ENCODE results near the gene TBL3. TPM values are rescaled to one million over a fixed set of nuclear protein-coding genes. Genes with fewer than 3 reads are reported as not detected.

TBL3 gene
- total RNA-seq, 1 experiment from 2014 or later = 68.9 TPM

DNA sequence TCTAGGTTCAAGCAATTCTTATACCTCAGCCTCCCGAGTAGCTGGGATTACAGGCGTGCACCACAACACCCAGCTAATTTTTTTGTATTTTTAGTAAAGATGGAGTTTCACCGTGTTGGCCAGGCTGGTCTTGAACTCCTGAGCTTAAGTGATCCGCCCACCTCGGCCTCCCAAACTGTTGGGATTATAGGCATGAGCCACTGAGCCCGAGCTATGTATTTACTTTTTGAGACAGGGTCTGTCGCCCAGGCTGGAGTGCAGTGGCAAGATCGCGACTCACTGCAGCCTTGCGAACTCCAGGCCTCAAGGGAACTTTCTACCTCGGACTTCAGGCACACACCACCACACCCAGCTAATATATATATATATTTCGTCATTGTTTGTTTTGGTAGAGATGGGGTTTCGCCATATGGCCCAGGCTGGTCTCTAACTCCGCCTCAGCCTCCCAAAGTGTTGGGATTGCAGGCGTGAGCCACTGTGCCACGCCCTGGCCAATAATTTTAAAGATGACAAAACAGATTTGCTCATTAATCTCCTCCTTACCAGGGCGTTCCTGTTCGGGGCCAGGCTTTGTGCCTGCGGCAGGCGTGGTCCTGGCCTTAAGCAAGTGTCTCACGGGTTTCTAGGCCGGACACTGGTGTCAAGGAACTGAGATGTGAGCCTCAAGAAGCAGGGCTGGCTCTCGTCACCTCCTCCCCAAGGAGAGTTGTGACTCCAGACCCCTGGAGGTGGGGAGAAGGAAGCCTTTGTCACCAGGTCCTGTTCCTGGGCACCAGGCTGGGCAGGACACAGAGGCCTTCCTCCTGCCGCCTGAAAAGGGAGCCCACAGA lies 43.5 kb downstream of the TBL3 start:
- POLR2A ChIA-PET = interaction anchor here (1.0 kb wide), 2 partner anchors 11 to 140 kb away, joined by 3 to 5 read pairs; partner anchors contain the start of gene TRAF7
- H3K4me3 ChIP-seq (replicated peaks in 1 of 2; ENCODE audit: low read depth in 1 of 2, low read length in 2 of 2) = peak overlapping the region in 1 of 2 experiments; percentile 39; a peak in 2 of 4 replicates
- no peak; the same call in 1 of the 2 replicates for TF ChIP-seq POLR2AphosphoS5 (IDR thresholded peaks at IDR 0.05; ENCODE audit: low read depth, low read length)
- TF ChIP-seq JUND (IDR thresholded peaks at IDR 0.05) = no peak
- peak; percentile 18; the same call in 1 of the 2 replicates for TF ChIP-seq ZFX (IDR thresholded peaks at IDR 0.05)
- no peak for TF ChIP-seq YY1 (IDR thresholded peaks at IDR 0.05; ENCODE audit: extremely low read depth, insufficient replicate concordance, low read depth, low read length)
- H3K27ac ChIP-seq (ENCODE audit: low read depth, low read length) = peak overlapping the region; percentile 55
- H3K9ac ChIP-seq (ENCODE audit: low read length) = peak overlapping the region; percentile 53
- ATAC-seq (peak; percentile 55), DNase-seq (ENCODE audit: low read depth, low spot score) (peak; percentile 68)
- no TSS peak for BruUV-seq (replicated peaks)
- no peak overlapping the region for H2AFZ ChIP-seq (ENCODE audit: low read depth, low read length, poor library complexity, severe bottlenecking)
- intact Hi-C loops (cut with micrococcal nuclease) = no loop called here
- H3K4me2 ChIP-seq (ENCODE audit: low read length) = peak overlapping the region; percentile 64
- no peaks in the 10 kb centered on the region for H4K20me1 ChIP-seq (ENCODE audit: insufficient read depth)
- CTCF ChIA-PET = interaction anchor here (0.7 to 1.3 kb wide), 4 partner anchors 11 to 220 kb away, joined by 3 read pairs; partner anchors contain the start of gene SYNGR3
- H3K9me2 ChIP-seq (ENCODE audit: insufficient read depth) = no peaks in the 10 kb centered on the region
- no peaks in the 10 kb centered on the region for H3K27me3 ChIP-seq (ENCODE audit: insufficient read depth, low read length)
- H3K4me1 ChIP-seq (ENCODE audit: control insufficient read depth in 1 of 2, insufficient read depth in 2 of 2, low read length in 2 of 2) = peaks cover 24 to 41% of the 10 kb centered on the region in 2 experiments
- RAD21 ChIA-PET (ENCODE audit: low non-redundant PET in 1 of 2, low total read pairs in 2 of 2, uncharacterized antibody in 2 of 2, unreplicated experiment in 2 of 2) = no interaction called here
- no peaks in the 10 kb centered on the region for H3K36me3 ChIP-seq (ENCODE audit: control insufficient read depth in 1 of 2, insufficient read depth in 2 of 2, low read length in 2 of 2)
- H3K9me3 ChIP-seq (ENCODE audit: control insufficient read depth in 1 of 2, insufficient read depth in 1 of 2, low read depth in 1 of 2, low read length in 2 of 2) = no peaks in the 10 kb centered on the region
- H3K79me2 ChIP-seq (ENCODE audit: insufficient read depth, low read length) = peaks cover 7% of the 10 kb centered on the region

- ATAC-seq (no peak), DNase-seq (ENCODE audit: low read depth, low spot score) (no peak)
- RAD21 ChIA-PET (ENCODE audit: low non-redundant PET in 1 of 2, low total read pairs in 2 of 2, uncharacterized antibody in 2 of 2, unreplicated experiment in 2 of 2) = no interaction called here
- intact Hi-C loops (cut with micrococcal nuclease) = no loop called here
- POLR2A ChIA-PET = interaction anchor here (0.7 kb wide), 1 partner anchor 139 kb away, joined by 3 read pairs; the partner anchor contains the start of gene TRAF7
- Histone ChIP-seq H3K27ac (ENCODE audit: low read depth, low read length) (peak overlapping the region; percentile 55), H3K27me3 (ENCODE audit: insufficient read depth, low read length) (no peaks in the 10 kb centered on the region), H3K9me2 (ENCODE audit: insufficient read depth) (no peaks in the 10 kb centered on the region), H3K4me3 (replicated peaks in 1 of 2; ENCODE audit: low read depth in 1 of 2, low read length in 2 of 2) (no peak overlapping the region; a peak in 1 of 4 replicates), H3K4me1 (ENCODE audit: control insufficient read depth in 1 of 2, insufficient read depth in 2 of 2, low read length in 2 of 2) (peaks cover 21 to 39% of the 10 kb centered on the region in 2 experiments), H3K9me3 (ENCODE audit: control insufficient read depth in 1 of 2, insufficient read depth in 1 of 2, low read depth in 1 of 2, low read length in 2 of 2) (no peaks in the 10 kb centered on the region), H3K9ac (ENCODE audit: low read length) (peak overlapping the region; percentile 53), H2AFZ (ENCODE audit: low read depth, low read length, poor library complexity, severe bottlenecking) (no peak overlapping the region), H3K79me2 (ENCODE audit: insufficient read depth, low read length) (peaks cover 8% of the 10 kb centered on the region; the same call in 1 of the 2 replicates), H4K20me1 (ENCODE audit: insufficient read depth) (no peaks in the 10 kb centered on the region), H3K36me3 (ENCODE audit: control insufficient read depth in 1 of 2, insufficient read depth in 2 of 2, low read length in 2 of 2) (no peaks in the 10 kb centered on the region), H3K4me2 (ENCODE audit: low read length) (peak overlapping the region; percentile 64)
- TSS peak; percentile 59 for BruUV-seq (replicated peaks)
- CTCF ChIA-PET = interaction anchor here (0.6 to 1.6 kb wide), 5 partner anchors 12 to 124 kb away, joined by 3 to 12 read pairs (median 3); no protein-coding TSS in a partner anchor
- TF ChIP-seq POLR2A (IDR thresholded peaks at IDR 0.05; ENCODE audit: borderline replicate concordance, extremely low read depth, insufficient read depth, insufficient read length) (no peak), ZBTB33 (IDR thresholded peaks at IDR 0.05; ENCODE audit: extremely low read depth, insufficient replicate concordance, low read length) (no peak), SIN3A (IDR thresholded peaks at IDR 0.05; ENCODE audit: low read depth) (no peak), TCF7L2 (IDR thresholded peaks at IDR 0.05; ENCODE audit: borderline replicate concordance, extremely low read depth, insufficient read depth, insufficient read length) (no peak), ZNF274 (IDR thresholded peaks at IDR 0.05; ENCODE audit: low read depth, low read length) (no peak), POLR2AphosphoS5 (IDR thresholded peaks at IDR 0.05; ENCODE audit: low read depth, low read length) (no peak), JUND (IDR thresholded peaks at IDR 0.05) (no peak), CBX3 (IDR thresholded peaks at IDR 0.05; ENCODE audit: low read depth) (no peak), YY1 (IDR thresholded peaks at IDR 0.05; ENCODE audit: extremely low read depth, insufficient replicate concordance, low read depth, low read length) (no peak), RAD21 (IDR thresholded peaks at IDR 0.05; ENCODE audit: low read depth) (no peak), SRF (IDR thresholded peaks at IDR 0.05; ENCODE audit: low read depth) (no peak)
- TF ChIP-seq, protein P1, sequence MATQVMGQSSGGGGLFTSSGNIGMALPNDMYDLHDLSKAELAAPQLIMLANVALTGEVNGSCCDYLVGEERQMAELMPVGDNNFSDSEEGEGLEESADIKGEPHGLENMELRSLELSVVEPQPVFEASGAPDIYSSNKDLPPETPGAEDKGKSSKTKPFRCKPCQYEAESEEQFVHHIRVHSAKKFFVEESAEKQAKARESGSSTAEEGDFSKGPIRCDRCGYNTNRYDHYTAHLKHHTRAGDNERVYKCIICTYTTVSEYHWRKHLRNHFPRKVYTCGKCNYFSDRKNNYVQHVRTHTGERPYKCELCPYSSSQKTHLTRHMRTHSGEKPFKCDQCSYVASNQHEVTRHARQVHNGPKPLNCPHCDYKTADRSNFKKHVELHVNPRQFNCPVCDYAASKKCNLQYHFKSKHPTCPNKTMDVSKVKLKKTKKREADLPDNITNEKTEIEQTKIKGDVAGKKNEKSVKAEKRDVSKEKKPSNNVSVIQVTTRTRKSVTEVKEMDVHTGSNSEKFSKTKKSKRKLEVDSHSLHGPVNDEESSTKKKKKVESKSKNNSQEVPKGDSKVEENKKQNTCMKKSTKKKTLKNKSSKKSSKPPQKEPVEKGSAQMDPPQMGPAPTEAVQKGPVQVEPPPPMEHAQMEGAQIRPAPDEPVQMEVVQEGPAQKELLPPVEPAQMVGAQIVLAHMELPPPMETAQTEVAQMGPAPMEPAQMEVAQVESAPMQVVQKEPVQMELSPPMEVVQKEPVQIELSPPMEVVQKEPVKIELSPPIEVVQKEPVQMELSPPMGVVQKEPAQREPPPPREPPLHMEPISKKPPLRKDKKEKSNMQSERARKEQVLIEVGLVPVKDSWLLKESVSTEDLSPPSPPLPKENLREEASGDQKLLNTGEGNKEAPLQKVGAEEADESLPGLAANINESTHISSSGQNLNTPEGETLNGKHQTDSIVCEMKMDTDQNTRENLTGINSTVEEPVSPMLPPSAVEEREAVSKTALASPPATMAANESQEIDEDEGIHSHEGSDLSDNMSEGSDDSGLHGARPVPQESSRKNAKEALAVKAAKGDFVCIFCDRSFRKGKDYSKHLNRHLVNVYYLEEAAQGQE (IDR thresholded peaks at IDR 0.05; ENCODE audit: low read depth) = no peak
Observed at GRCh38 chr16:2015947-2016208, 44.0 kb downstream of the TBL3 start.

Data from HCT116 (cell line).